ENCODE results near the gene C5orf52. TPM values are rescaled to one million over a fixed set of nuclear protein-coding genes. Genes with fewer than 3 reads are reported as not detected.
A peak's percentile ranks its signal among the peaks of the same experiment; 100 is the strongest.
"Not testable (repeated sequence)": the region's sequence is repeated elsewhere in the genome, so short reads cannot be mapped to it uniquely, and the experiment has no call there.

The C5orf52 gene
- not detected for polyA plus RNA-seq (ENCODE audit: insufficient read length in 12 of 12)
- long read RNA-seq, donor 1 = 0 reads
- long read RNA-seq, donor 2 = 0 reads
- long read RNA-seq, donor 3 = 0 reads
- long read RNA-seq, donor 4 = 0 reads
- long read RNA-seq, donor 5 = 0 reads
- long read RNA-seq, donor 6 = 0 reads
- long read RNA-seq, donor 7 = 0 reads
- long read RNA-seq, donor 8 = 0 reads
- long read RNA-seq, donor 9 = 0 reads
- long read RNA-seq, donor 10 = 0 reads
- long read RNA-seq, donor 11 = 0 reads

DNA sequence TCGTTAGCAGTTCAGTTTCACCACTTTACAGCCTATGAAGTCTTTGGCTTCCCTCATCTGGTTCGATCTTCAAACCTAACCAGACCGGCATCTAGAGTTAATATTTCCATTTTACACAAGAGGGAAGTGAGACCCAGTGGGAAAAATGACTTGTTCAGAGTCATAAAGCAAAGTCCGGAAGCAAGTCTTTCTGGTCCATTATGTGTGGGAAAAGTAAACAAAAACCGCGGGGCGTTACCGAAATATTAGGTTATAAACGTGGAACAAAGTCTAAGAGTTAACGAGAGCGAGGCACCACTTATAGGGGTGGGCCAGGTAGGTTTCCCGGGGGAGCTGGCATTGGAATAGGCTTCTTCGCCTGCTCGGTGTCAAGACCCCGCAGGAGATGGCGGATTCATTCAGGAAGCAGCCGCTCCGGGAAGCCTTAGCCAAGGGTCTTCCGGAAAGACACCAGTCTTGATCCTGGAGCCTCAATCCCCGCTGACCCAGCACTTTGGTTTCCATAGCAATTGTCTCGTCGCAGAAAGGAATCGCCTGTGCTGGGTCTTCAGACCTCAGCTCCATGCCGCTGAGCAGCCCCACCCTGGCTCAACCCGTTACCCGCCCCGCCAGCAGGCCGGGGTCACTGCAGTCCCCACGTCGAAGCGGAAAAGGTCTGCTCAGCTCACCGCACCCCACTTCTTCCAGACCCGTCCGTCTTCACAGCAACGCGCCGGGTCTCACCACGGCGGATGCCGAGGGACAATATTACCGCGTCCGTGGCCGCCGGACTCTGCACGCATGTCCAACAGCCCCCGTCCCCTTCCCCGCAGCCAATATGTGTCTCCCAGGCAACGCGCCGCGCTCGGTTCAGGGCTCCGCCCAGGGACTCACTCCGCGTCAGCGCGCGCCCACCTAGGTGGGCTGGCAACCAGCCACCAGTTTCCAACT, at the start of gene C5orf52:
Gene C5orf52 (plus strand): TSS at position 872 of the 930 bp plus-strand sequence. CDS start 82 bp downstream, outside the sequence.
- peak; percentile 43 for DNase-seq

DNA sequence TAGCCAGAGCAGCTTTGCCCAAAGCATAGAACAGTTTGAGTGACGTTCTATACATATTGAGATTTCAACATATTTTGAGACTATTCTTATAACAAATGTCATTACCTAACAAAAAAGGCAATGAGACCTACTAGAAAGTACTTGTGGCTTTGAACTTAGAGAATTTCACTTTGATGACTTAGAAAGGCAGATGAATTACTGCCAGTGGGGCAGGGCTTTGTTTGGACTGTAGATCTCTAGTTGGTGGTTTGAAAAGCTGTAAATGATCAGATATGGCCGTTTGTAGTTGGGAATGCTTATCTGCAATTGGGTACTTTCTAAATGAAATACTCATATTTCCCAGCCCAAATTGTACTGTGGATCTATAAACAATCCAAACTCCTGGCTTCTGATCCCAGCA, 47.2 kb upstream of the C5orf52 start:
- DNase-seq = no peak

DNA sequence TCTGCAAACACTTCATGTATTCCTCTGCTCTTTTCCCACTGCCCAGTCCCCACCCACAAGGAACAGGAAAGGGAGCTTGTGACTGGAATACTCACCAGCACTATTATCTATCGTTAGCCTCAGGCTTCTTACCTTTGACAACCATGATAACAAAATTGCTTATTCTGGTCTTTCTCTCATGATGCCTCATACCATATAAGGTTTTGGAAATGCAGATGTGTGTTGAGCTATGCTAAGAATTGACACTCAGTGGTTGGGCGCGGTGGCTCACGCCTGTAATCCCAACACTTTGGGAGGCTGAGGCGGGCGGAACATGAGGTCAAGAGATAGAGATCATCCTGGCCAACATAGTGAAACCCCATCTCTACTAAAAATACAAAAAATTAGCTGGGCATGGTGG, 44.5 kb upstream of the C5orf52 start:
- DNase-seq = no peak

DNA sequence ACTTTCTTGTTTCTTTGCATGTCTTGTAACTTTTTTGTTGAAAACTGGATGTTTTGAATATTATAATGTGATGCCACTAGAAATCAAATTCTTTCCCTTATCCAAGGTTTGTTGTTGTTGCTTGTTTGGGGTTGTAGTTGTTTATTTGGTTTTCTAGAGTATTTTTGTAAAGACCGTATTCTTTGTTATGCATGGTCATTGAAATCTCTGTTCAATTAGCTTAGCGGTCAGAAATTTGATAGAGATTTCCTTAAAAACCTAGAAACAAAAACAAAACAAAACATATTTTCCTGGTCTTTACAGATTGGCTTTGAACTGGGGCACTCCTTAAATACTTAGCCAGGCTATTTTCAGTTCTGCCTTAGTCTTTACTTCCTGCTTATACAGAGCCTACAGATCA, 41.0 kb upstream of the C5orf52 start:
- DNase-seq = no peak

DNA sequence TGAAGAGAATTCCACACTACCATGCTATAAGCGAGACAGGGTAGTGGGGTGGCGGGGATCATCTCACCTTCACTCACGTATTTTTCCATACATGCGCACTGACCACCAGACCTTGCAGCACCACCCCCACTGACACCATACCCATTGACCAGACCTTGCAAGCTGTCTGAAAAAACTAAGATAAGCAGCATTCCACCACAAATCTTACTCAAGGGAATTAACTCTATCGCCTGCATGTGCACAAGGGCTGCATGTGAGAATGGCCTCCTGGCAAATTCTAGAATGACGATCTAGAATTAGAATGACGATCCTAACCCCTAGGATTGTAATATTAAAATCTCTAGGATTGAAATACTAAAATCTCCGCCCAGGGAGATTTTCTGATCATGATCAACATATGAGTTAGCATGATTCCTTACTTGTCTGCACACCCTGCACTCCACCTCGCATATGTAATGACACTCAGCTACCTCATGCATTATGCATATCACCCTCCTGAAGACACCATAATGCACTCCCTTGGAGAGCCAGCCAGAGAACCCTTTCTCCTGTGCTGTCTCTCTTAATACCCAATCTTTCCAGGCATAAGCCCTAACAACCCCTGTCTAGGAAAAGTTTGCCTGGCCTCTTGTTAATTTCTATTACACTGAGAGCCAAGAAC, 30.8 kb upstream of the C5orf52 start:
- DNase-seq = no peak

DNA sequence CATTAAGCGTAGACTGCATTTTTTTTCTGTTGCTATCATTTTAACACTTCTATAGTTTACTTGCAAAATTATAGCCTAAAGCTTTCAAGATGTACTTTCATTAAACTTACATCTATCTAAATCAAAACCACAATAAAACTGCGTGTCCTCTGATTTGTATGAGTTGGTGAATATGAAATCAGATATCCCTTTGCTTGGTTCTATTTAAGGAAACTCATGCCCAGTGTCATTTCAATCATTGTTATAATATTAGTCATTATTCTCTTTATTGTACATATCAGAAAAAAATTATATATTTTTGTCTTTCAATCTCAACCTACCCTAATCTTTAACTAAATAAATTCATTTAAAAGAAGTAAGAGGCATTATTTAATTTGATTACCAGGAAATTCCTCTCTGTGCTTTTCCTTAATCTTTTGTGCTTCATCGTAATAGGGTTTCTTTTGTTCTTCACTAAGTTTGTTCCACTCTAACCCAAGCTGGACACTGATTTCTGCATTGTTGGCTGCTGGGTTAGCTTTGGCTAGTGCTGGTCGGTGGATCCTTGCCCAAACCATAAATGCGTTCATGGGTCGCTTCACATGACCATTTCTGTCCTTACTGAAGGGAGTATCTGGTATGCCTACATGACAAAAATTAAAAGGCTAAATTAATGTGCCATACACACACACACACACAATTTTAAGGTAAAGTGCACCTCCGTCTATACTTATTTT, 22.9 kb upstream of the C5orf52 start:
- no peak for DNase-seq

DNA sequence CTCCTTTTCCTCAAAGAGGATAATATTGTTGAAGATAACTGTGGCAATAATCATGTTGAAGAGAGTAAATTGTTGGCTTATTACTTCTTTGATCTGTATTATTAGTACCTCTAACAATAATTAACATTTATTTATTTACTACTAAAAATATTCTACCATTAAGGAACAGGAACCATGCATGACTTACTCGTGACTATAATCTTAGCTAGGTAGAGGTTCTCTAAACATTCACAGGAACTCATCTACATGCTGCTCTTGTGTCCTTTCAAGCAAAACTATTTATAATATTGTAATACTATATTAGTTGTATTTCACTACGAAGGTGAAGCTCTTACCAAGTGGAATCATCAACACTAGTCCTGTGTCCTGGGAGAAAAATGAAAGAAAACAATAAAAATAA, 22.2 kb upstream of the C5orf52 start:
- no peak for DNase-seq

DNA sequence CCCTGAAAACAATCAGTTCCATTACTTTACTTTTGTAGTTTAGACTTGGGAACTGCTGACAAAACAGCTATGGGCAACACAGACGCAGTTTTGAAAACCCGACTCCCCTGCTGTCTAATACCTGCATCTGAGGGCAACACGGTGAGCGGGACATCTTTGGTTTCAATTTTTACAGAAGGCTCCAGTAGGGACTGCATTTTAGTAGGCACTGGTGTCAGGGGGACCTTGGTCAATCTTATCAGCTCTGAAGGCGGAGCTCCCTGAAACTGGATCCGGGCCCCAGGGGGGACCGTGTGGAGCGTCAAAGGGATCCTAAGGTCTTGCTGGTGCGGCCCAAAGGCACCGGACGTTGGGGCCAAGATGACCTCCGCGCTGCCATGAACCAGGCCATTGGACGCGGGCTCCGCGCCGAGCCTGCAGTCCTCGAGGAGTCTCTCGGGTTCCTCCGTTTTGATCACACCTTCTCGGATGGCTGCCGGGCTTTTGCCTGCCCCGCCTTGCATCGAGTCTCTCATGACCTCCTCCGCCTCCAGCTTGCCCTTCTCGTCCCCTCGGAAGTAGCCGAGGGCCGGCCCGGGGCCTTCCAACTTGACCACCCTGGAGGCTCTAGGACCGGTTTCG, 20.2 kb upstream of the C5orf52 start:
- DNase-seq = no peak

DNA sequence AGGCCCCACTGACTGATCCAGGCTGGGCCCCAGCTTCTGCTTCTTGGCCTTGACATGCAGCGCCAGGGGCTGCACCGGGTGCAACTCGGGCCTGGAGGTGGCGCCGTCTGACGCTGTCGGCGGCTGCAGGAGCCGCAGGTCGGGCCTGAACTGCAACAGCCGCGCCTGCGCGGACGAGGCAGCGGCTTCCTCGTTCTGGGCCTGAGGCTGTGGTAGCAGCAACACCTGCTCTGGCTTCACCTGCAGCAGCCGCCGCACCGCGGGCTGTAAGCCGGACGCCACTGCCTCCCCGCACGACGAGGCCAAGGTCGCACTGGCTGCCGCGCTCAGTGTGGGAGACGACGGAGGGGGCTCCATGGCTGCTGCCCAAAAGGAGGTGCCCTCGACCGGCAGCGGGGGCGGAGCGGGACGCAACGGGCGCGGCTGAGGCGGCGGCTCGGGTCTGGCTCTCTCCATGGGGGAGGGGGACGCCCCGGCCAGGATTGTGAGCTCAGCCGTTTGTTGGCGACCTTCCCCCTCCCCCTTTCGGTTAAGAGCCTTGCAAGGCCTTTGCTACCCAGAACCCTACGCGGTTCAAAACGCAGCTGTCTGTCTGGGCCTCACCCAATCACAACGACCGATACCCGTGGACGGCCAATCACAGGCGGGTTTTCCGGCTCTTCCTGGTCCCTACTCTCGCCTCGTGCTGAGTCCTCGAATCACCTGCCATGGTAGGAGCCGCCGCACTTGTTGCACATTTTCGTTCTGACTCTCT, 19.5 kb upstream of the C5orf52 start:
- DNase-seq = peak; percentile 46

DNA sequence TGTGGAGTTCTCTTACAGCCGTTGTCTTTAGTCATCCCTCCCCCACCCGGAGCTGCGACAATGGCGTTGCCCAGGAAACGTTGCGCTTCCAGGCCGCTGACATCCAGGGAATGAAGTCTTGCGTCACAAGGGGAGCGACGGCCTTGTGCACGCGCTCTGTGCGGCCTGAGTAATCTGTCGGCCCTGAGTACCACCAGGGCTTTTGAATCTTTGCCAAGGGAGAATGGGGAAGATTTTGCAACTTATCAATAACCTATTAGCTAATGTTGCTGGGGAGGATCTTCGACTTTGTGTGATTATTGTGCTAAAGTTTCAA, 19.0 kb upstream of the C5orf52 start, which contains the start of gene SOX30:
Gene SOX30 (minus strand): TSS at position 62 of the 316 bp plus-strand sequence. CDS start 360 bp downstream, outside the sequence.
- DNase-seq = no peak

DNA sequence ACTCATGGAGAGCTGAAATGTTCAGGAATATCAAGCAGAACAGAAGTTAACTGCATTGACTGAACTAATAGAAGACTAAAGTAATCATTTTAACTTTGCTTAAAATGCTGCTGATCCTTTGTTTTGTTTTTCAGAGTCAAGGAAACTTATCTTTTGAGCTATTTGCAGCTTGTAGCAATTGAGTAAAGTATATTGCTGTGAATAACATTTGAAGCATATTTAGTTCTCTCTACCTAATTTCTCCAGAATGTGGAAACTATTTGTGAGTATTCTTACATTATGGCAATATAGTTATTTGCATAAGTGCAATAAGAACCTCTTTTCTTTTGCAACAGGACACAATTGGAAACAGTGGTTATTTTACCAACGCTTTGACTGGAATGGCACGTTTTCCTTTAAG, 13.8 kb upstream of the C5orf52 start:
- no peak for DNase-seq

DNA sequence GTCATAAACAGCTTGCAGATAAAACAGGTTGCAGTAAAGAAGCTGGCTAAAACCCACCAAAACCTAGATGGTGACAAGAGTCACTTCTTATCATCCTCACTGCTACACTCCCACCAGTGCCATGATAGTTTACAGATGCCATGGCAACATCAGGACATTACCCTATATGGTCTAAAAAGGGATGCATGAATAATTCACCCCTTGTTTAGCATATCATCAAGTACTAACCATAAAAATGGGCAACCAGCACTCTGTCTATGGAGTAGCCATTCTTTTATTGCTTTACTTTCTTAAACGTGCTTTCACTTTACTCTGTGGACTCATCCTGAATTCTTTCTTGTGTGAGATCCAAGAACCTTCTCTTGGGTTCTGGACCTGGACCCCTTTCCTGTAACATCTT, 12.4 kb upstream of the C5orf52 start:
- DNase-seq = no peak

DNA sequence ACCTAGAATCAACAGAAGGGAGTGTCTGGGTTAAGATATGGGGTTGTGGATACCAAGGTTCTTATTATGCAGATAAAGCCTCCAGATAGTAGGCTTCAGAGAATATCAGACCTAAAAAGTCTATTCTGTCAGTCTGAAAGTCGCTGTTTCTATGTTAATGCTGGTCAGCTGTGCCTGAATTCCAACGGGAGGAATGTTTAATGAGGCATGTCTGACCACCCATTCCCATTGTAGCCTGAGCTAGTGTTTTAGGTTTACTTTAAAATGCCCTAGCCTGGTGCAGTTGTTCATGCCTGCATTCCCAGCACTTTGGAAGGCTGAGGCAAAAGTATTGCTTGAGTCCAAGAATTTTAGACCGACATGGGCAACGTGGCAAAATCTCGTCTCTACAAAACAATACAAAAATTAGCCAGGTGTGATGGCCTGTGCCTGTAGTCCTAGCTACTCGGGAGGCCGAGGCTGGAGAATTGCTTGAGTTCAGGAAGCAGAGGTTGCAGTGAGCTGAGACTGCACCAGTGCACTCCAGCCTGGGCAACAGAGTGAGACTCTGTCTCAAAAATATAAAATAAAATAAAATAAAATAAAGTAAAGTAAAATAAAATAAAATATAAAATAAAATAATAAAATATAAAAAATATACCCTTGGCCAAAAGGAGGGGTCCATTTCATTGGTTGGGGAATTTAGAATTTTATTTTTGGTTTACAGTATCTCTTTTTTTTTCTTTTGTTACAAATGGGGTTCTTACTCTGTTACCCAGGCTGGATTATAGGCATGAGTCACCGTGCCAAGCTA, 11.3 kb upstream of the C5orf52 start:
- no peak for DNase-seq

DNA sequence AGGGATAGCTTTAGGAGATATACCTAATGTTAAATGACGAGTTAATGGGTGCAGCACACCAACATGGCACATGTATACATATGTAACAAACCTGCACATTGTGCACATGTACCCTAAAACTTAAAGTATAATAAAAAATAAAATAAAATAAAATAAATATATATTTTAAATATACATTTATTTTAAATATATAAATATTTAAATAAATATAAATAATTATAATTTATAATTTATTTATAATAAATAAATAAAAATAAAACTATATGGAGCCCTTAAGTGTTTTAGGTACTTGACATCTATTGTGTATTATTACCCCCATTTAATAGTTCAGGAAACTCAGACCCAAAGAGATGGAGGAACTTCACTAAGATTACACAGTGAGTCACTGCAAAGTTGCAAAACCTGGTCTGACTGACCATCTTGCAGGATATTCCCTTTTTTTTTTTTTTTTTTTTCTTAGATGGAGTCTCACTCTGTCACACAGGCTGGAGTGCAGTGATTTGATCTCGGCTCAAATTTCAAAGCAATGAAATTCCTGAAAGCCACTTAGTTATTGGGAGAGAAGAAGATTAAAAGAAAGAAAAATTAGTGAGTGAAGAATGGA, 5.8 kb upstream of the C5orf52 start:
- DNase-seq = no peak

DNA sequence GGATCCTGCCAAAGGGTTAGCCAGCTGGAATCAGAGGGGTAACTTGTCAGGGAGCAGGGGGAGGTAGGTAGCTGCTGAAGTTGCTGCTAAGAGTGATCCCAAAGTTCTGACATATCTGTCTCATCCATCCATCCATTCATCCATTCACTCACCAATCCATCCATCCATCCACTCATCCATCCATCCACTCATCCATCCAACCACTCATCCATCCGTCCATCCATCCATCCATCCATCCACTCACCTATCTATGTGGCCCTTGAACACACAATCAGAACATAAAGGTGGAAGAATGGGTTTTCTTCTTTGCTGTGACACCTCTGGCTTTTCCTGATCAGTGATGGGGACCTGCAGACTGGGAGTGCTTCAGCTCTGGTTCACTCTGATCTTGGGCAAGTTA, 3.0 kb upstream of the C5orf52 start:
- no peak for DNase-seq

DNA sequence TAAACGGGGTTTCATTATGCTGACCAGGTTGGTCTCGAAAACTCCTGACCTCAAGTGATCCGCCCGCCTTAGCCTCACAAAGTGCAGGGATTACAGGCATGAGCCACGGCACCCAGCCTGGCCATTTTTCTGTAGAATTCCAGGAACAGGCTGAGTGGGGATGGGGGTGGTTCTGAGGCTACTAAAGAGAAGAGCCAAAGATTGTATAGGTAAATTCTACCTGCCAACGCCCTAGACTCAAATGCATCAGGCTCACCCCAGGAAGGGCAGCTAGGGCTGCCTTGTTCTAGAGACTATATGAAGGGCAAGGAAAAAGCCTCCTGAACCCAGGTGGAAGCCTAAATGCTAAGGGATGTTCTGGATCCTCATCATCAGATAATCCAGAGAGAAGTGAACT, 1.6 kb upstream of the C5orf52 start:
- no peak for DNase-seq

DNA sequence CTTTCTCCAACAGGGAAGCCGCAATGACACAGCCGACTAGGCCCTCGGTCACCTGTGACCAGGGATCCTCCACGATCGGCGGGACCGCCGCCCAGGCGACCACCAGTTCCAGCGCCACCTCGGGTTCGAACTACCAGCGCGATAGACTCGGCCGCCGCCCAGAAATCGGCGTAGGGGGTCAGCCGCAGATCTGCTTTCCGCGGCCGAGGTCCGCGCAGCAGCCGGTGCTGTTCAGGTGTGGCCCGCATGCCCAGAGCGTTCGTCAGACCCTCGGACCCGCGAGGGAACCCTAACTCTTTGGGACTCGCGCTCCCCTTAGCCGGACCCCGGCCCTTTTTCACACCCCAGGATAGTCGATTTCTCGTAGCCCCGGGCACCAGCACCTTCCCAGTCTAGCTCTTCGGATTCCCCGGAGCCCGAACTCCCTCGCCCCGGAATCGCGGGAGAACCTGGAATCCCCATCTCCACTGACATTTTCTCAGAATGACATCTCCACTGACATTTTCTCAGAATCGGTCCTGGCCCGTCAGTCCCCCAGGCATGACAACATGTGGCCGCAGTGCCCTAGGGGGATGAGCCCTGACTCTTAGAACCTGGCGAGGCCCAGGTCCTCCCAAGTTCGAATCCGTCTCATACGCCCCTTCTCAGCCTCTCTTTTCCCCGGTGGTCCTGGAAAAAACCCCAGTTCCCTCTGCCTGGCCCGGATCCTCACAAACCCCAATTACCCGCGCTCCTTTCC, 428 bp downstream of the C5orf52 start:
- DNase-seq = no peak

DNA sequence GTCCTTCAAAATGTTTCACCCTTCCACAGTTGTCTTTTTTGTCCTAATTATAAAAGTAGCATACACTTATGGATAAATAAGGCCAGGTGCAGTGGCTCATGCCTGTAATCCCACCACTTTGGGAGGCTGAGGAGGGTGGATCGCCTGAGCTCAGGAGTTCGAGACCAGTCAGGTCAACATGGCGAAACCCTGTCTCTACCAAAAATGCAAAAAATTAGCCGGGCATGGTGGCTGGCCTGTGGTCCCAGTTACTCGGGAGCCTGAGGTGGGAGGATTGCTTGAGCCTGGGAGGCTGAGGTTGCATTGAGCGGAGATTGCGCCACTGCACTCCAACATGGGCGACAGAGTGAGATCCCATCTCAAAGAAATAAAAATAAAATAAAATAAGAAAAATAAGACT, 1.6 kb downstream of the C5orf52 start:
- DNase-seq = no peak

DNA sequence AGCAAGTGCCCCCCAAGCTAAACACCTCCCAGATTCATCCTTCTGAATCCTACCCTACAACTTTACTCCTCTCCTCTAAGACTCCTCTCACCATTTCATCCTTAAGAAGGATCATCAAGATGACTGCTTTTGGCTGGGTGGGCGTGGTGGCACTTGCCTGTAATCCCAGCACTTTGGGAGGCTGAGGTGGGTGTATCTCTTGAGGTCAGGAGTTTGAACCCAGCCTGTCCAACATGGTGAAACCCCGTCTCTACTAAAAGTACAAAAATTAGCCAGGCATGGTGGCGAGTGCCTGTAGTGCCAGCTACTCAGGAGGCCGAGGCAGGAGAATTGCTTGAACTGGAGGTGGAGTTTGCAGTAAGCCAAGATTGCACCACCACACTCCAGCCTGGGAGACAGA, 3.0 kb downstream of the C5orf52 start:
- not testable (repeated sequence) for DNase-seq

All from muscle of arm (tissue), 14 donors.